Testis (tissue), 3 donors: ENCODE data around the gene PAQR9. TPM values are rescaled to one million over a fixed set of nuclear protein-coding genes. Genes with fewer than 3 reads are reported as not detected.
A peak's percentile ranks its signal among the peaks of the same experiment; 100 is the strongest.

Source experiments
- DNase-seq: peaks from one replicate; pipeline ENCODE4 v3.0.0-alpha.2; 2019
- H3K27ac ChIP-seq, 2 donors: fragments of 200-600 bp; sonication (generic); one replicate each; pipeline ENCODE4 v1.5.1; 2019
- H3K27me3 ChIP-seq: fragments of 200-600 bp; sonication (generic); one replicate; pipeline ENCODE4 v1.5.1; 2019
- H3K36me3 ChIP-seq: fragments of 200-600 bp; sonication (generic); one replicate; pipeline ENCODE4 v1.5.1; 2017; ENCODE audit warnings: low read depth; ENCODE audit errors: missing control alignments
- H3K4me1 ChIP-seq: fragments of 200-600 bp; sonication (generic); one replicate; pipeline ENCODE4 v1.5.1; 2019
- H3K4me3 ChIP-seq, 2 donors: fragments of 200-600 bp; sonication (generic); one replicate each; pipeline ENCODE4 v1.5.1; 2017 to 2019
- H3K9me3 ChIP-seq: fragments of 200-600 bp; sonication (generic); one replicate; pipeline ENCODE4 v1.5.1; 2017
- CTCF ChIP-seq, 3 experiments: fragments of 450-650 bp in 2 of 3; fragments of 200-600 bp in 1 of 3; sonication (generic) in 1 of 3; IDR thresholded peaks; one replicate each; pipeline ENCODE4 v1.5.1; 2016 to 2019; ENCODE audit warnings: antibody characterized with exemption in 3 of 3, mild to moderate bottlenecking in 2 of 3, moderate library complexity in 1 of 3
- POLR2A ChIP-seq: fragments of 450-650 bp; IDR thresholded peaks from one replicate; pipeline ENCODE4 v1.6.1; 2017; ENCODE audit warnings: antibody characterized with exemption, mild to moderate bottlenecking, moderate library complexity
- WGBS, 2 donors: methylation state at CpG; one replicate each; pipeline ENCODE4 v1.1.5; 2018; 5-methylcytosine and 5-hydroxymethylcytosine counted together
- intact Hi-C: fragments of 100-400 bp; cut with DNase I; formaldehyde crosslinking; loops from one replicate; pipeline ENCODE4 v1.15.1; 2023; ENCODE audit warnings: low total_unique reads
- polyA plus RNA-seq: library from polyadenylated mRNA; stranded (reverse); fragments of 350-450 nt; fragmentation: Illumina TruSeq; extraction: RNeasy Lipid Tissue Mini Kit (QIAGEN cat#74804); gene quantifications from one replicate; pipeline ENCODE4 v1.2.3, GENCODE V29; 2014; ENCODE audit warnings: low read depth, low replicate concordance; ENCODE audit not compliant: insufficient read depth
- total RNA-seq, 2 donors: library from RNA; depleted of rRNA; stranded (reverse); fragments of >200 nt; gene quantifications; one replicate each; pipeline ENCODE4 v1.2.3, GENCODE V29; 2016

PAQR9 gene
- total and polyA plus RNA-seq, 3 donors from 2014 or later, result 16.8 to 35.3 (median 20.7) TPM

- no peaks in the 10 kb centered on the region for H3K36me3 ChIP-seq
- no peaks in the 10 kb centered on the region for H3K4me1 ChIP-seq
- H3K4me3 ChIP-seq, result peak overlapping the region in 1 of 2 donors; percentile 24
- intact Hi-C loops, result no loop called here
- WGBS, 2 donors, result 14 to 25% methylated on average over 13 to 34 of the region's 35 CpGs
- H3K27ac ChIP-seq, result no peak overlapping the region
- no peaks in the 10 kb centered on the region for H3K9me3 ChIP-seq
- TF ChIP-seq POLR2A, result no peak
- no peak for TF ChIP-seq CTCF (IDR thresholded peaks at IDR 0.05)
- H3K27me3 ChIP-seq, result no peaks in the 10 kb centered on the region
- DNase-seq, result no peak
Observed at GRCh38 chr3:142947352-142947751, 16.1 kb downstream of the PAQR9 start.

GRCh38 chr3:142946861-142947260 is 16.6 kb downstream of the PAQR9 start:
- H3K36me3 ChIP-seq, result no peaks in the 10 kb centered on the region
- no peaks in the 10 kb centered on the region for H3K4me1 ChIP-seq
- WGBS, 2 donors, result 55 to 59% methylated on average over 8 of the region's 8 CpGs
- intact Hi-C loops, result no loop called here
- H3K9me3 ChIP-seq, result no peaks in the 10 kb centered on the region
- H3K27me3 ChIP-seq, result no peaks in the 10 kb centered on the region
- H3K27ac ChIP-seq, result no peak overlapping the region
- H3K4me3 ChIP-seq, result peak overlapping the region in 1 of 2 donors; percentile 24
- TF ChIP-seq POLR2A (no peak), CTCF (IDR thresholded peaks at IDR 0.05) (no peak)
- DNase-seq, result no peak

- intact Hi-C loops, result no loop called here
- no peaks in the 10 kb centered on the region for H3K27me3 ChIP-seq
- H3K4me1 ChIP-seq, result no peaks in the 10 kb centered on the region
- no peak overlapping the region for H3K4me3 ChIP-seq
- H3K9me3 ChIP-seq, result no peaks in the 10 kb centered on the region
- TF ChIP-seq CTCF (IDR thresholded peaks at IDR 0.05) (no peak), POLR2A (no peak)
- 89 to 93% methylated on average over 4 of the region's 4 CpGs for WGBS, 2 donors
- DNase-seq, result no peak
- H3K36me3 ChIP-seq, result no peaks in the 10 kb centered on the region
- H3K27ac ChIP-seq, result no peak overlapping the region
Observed at GRCh38 chr3:142945023-142945422, 18.5 kb downstream of the PAQR9 start.

DNA sequence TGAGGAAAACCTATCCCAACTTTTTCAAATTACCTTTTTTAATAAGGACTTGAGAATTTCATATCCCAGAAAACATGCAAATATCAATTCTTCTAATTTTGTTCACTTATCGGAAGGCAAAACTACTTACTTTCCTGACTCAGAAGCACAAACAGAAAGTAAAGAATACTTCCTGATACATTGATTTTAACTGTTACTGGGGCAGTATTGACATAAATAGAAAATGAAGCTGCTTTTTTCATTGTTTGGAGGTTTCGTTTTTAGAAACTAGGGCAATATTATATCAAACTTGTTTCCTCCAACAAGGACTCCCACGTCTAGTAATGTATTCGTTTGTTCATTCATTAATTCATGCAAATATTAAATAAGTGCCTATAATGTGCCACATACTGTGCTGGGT is 19.1 kb downstream of the PAQR9 start:
- H3K27ac ChIP-seq, result no peak overlapping the region
- no peak for DNase-seq
- no peaks in the 10 kb centered on the region for H3K9me3 ChIP-seq
- no peak overlapping the region for H3K4me3 ChIP-seq
- 50 to 62% methylated on average over 4 of the region's 4 CpGs for WGBS, 2 donors
- no peak for TF ChIP-seq CTCF (IDR thresholded peaks at IDR 0.05)
- TF ChIP-seq POLR2A, result no peak
- no peaks in the 10 kb centered on the region for H3K36me3 ChIP-seq
- no peaks in the 10 kb centered on the region for H3K27me3 ChIP-seq
- H3K4me1 ChIP-seq, result no peaks in the 10 kb centered on the region
- intact Hi-C loops, result no loop called here

- H3K4me1 ChIP-seq, result no peaks in the 10 kb centered on the region
- no peak for DNase-seq
- TF ChIP-seq CTCF (IDR thresholded peaks at IDR 0.05) (no peak), POLR2A (no peak)
- no peak overlapping the region for H3K27ac ChIP-seq
- no peaks in the 10 kb centered on the region for H3K36me3 ChIP-seq
- intact Hi-C loops, result no loop called here
- H3K4me3 ChIP-seq, result no peak overlapping the region
- H3K27me3 ChIP-seq, result no peaks in the 10 kb centered on the region
- no peaks in the 10 kb centered on the region for H3K9me3 ChIP-seq
Observed at GRCh38 chr3:142943870-142944269, 19.6 kb downstream of the PAQR9 start.
